C4-2B (cell line): Measurements from ENCODE around the gene TNK2.

Experiments used
- H3K27ac ChIP-seq: fragments of 450-650 bp; 2 replicates; pipeline ENCODE4 v1.5.1; 2017
- ZFX ChIP-seq: fragments of 450-650 bp; IDR thresholded peaks from 2 replicates; pipeline ENCODE4 v1.6.1; 2017
- TF ChIP-seq, protein P1 (sequence below): fragments of 450-650 bp; conservative IDR thresholded peaks from 2 replicates; pipeline ENCODE4 v1.5.1; 2017; ENCODE audit warnings: mild to moderate bottlenecking

TNK2 gene

GRCh38 chr3:195859061-195859845 lies 49.1 kb downstream of the TNK2 start:
- peak overlapping the region; percentile 11; the same call in 1 of the 2 replicates for H3K27ac ChIP-seq
- TF ChIP-seq, protein P1, sequence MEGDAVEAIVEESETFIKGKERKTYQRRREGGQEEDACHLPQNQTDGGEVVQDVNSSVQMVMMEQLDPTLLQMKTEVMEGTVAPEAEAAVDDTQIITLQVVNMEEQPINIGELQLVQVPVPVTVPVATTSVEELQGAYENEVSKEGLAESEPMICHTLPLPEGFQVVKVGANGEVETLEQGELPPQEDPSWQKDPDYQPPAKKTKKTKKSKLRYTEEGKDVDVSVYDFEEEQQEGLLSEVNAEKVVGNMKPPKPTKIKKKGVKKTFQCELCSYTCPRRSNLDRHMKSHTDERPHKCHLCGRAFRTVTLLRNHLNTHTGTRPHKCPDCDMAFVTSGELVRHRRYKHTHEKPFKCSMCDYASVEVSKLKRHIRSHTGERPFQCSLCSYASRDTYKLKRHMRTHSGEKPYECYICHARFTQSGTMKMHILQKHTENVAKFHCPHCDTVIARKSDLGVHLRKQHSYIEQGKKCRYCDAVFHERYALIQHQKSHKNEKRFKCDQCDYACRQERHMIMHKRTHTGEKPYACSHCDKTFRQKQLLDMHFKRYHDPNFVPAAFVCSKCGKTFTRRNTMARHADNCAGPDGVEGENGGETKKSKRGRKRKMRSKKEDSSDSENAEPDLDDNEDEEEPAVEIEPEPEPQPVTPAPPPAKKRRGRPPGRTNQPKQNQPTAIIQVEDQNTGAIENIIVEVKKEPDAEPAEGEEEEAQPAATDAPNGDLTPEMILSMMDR = peak; percentile 99
- TF ChIP-seq ZFX = no peak

GRCh38 chr3:195856410-195857084 lies 51.8 kb downstream of the TNK2 start:
- H3K27ac ChIP-seq = peak overlapping the region; percentile 15; the same call in 1 of the 2 replicates
- TF ChIP-seq, protein P1 = no peak
- TF ChIP-seq ZFX = no peak

DNA sequence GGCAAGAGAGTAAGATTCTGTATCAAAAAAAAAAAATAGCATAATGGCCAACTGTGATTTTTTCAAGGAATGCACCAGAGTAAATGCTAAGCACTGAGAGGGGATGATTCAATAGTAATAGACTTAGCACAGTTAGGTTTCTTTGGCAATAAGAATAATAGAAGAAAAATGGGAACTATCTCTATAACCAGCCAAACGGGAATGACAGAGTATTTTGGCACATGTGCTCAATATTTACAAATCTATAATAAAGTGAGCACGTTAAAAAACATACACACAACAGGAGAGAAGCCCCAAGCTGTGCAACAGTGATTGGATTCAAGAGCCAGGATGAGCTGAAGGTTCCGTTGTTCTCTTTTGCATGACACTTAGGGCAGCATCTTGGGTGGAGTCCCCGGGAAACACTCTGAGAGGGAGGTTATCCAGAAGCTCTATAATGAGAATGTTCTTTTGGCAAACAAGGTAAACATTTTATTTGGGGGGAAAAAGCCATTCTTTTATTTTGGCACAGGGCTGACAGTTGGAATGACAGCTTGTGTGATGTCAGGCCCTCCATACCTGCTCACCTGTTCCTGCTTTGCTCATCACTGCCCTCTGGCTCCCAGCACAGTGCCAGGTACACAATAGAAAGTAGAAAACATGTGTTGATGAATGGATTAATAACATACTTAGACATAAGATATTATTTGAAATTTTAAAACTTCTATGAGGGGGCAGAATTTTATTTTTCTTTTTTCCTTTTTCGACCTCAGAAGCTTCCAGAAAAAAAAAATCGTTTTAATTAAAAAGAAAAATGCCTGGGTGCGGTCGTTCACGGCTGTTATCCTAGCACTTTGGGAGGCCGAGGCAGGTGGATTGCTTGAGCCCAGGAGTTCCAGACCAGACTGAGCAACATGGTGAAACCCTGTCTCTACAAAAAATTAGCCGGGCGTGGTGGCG lies 52.6 kb downstream of the TNK2 start:
- TF ChIP-seq, protein P1 = peak; percentile 93
- no peak for TF ChIP-seq ZFX
- peak overlapping the region; percentile 31; the same call in 1 of the 2 replicates for H3K27ac ChIP-seq

DNA sequence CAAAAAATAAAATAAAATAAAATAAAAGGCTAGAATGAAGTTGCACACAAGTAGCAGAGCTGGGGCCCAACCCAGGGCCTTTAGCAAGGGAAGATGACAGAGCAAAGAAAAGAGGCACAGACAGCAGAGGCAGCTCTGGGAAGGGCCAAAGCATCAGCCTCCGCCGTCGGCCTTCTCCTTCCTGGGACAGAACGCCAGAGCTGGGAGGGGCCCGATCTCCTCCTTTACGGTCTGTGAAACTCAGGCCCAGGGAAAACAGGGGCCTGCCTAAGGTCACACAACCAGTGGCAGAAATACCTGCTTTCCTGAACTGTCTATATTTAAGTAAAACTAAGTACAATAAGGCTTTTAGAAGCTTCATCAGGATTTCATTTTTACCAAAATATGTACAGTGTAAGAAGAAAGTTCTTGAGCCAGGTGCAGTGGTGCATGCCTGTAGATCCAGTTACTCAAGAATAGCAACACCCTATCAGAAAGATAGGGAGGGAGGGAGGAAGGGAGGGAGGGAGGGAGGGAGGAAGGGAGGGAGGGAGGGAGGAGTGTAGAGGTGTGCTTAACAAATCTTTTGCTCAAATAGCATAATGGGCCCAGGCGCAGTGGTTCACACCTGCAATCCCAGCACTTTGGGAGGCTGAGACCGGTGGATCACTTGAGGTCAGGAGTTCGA lies 53.6 kb downstream of the TNK2 start:
- TF ChIP-seq ZFX = no peak
- TF ChIP-seq, protein P1 = no peak
- H3K27ac ChIP-seq = peak overlapping the region; percentile 31; the same call in 1 of the 2 replicates

GRCh38 chr3:195853996-195854395 lies 54.4 kb downstream of the TNK2 start:
- peak overlapping the region; percentile 14; the same call in 1 of the 2 replicates for H3K27ac ChIP-seq
- TF ChIP-seq, protein P1 = no peak
- no peak for TF ChIP-seq ZFX

- H3K27ac ChIP-seq = no peak overlapping the region
- TF ChIP-seq ZFX = no peak
Measured at GRCh38 chr3:195853036-195853435, 55.3 kb downstream of the TNK2 start.

- H3K27ac ChIP-seq = no peak overlapping the region
- TF ChIP-seq ZFX = no peak
- TF ChIP-seq, protein P1 = peak; percentile 100
Measured at GRCh38 chr3:195850857-195851543, 57.4 kb downstream of the TNK2 start.
